Activated T-helper 2 cell treated with anti-CD3 and anti-CD28 coated beads, Interferon-gamma antibody, Interleukin-2, Interleukin-4, amounts not matched to agents 10 μg/mL and 5 μg/mL and 100 μg/mL, durations not matched to agents 14 hours and 24 hours and 36 hours (primary cell): ENCODE measurements around the gene FAM131C. TPM values are rescaled to one million over a fixed set of nuclear protein-coding genes. Genes with fewer than 3 reads are reported as not detected.
"Not testable (repeated sequence)": the region's sequence is repeated elsewhere in the genome, so short reads cannot be mapped to it uniquely, and the experiment has no call there.

Experiments used
- DNase-seq: peaks from one replicate; pipeline ENCODE4 v3.0.0; 2021; ENCODE audit warnings: low spot score
- H3K27ac Mint-ChIP-seq: one replicate; pipeline ENCODE4 v1.8.0; 2021; ENCODE audit warnings: mixed read lengths
- H3K27me3 Mint-ChIP-seq: one replicate; pipeline ENCODE4 v1.8.0; 2021; ENCODE audit warnings: low read depth, mixed read lengths
- H3K36me3 Mint-ChIP-seq: one replicate; pipeline ENCODE4 v1.8.0; 2021; ENCODE audit warnings: low read depth, mixed read lengths
- H3K4me1 Mint-ChIP-seq: one replicate; pipeline ENCODE4 v1.8.0; 2021; ENCODE audit warnings: low read depth, mixed read lengths
- H3K4me3 Mint-ChIP-seq: one replicate; pipeline ENCODE4 v1.8.0; 2021; ENCODE audit warnings: low read depth, mild to moderate bottlenecking, moderate library complexity, mixed read lengths
- H3K9me3 Mint-ChIP-seq: one replicate; pipeline ENCODE4 v1.8.0; 2021; ENCODE audit warnings: mixed read lengths
- intact Hi-C: fragments of 100-400 bp; cut with micrococcal nuclease; formaldehyde crosslinking; loops from one replicate; pipeline ENCODE4 v1.15.1; 2023
- total RNA-seq: library from RNA; stranded (reverse); gene quantifications from 2 replicates; pipeline ENCODE4 v1.2.3, GENCODE V29; 2022

Gene FAM131C
- total RNA-seq, 1 donor from 2014 or later, result 1.4 TPM

GRCh38 chr1:16114527-16115467, 41.3 kb upstream of the FAM131C start:
- Mint-ChIP-seq H3K27me3 (peaks cover 1% of the 10 kb centered on the region), H3K4me3 (no peak overlapping the region), H3K36me3 (no peaks in the 10 kb centered on the region), H3K9me3 (no peaks in the 10 kb centered on the region), H3K27ac (no peak overlapping the region), H3K4me1 (no peaks in the 10 kb centered on the region)
- intact Hi-C loops, result no loop called here
- no peak for DNase-seq

DNA sequence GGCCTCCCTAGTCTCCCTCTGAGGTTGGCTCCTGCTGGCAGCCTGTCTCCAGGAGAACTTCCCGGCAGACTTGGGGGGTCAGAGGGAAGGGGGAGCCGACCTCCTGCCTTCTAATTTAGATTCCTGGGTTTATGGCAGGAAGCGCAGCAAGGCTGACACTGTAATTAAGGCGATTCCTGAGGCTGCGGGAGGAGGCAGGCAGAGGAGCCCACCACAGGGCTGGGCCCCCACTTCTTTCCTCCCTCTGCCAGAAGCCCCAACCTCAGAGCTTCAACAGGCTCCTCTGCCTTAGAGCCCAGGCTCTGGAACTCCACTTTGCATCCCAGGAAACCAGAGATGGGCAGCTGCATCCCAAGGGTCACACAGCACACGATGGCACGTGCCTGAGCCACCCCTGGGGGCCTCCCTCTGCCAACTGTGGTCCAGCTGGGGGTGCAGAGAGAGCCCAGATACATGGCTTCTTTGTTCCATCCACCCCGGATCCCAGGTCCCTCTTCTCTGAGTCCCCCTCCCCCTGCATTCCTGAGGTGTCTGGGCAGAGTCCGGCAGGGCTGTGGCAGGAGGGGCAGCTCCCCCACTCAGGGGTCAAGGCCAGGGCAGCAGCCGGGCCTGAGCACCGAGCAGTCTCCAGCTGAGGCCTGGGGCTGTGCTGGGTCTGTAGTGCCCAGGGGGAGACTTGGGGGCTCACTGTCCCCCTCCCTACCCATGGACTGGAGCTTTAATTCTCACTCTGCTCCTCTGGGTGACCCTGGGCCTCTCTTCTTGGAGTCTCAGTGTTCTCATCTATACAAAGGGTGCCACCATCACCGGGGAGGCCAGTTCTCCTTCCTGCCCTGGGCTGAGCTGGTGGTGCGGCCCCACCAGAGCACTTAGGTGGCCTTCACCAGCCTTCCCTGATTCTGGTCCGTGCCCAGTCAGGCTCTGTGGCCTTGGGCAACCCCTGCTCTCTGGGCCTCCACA, 39.4 kb upstream of the FAM131C start:
- Mint-ChIP-seq H3K4me1 (no peaks in the 10 kb centered on the region), H3K9me3 (peaks cover 5% of the 10 kb centered on the region), H3K36me3 (no peaks in the 10 kb centered on the region), H3K27me3 (peaks cover 4% of the 10 kb centered on the region), H3K27ac (no peak overlapping the region), H3K4me3 (no peak overlapping the region)
- intact Hi-C loops, result no loop called here
- no peak for DNase-seq

GRCh38 chr1:16111771-16112595, 38.5 kb upstream of the FAM131C start:
- intact Hi-C loops, result no loop called here
- Mint-ChIP-seq H3K4me1 (no peaks in the 10 kb centered on the region), H3K27me3 (peaks cover 7% of the 10 kb centered on the region), H3K27ac (no peak overlapping the region), H3K9me3 (peaks cover 5% of the 10 kb centered on the region), H3K36me3 (no peaks in the 10 kb centered on the region), H3K4me3 (no peak overlapping the region)
- no peak for DNase-seq

DNA sequence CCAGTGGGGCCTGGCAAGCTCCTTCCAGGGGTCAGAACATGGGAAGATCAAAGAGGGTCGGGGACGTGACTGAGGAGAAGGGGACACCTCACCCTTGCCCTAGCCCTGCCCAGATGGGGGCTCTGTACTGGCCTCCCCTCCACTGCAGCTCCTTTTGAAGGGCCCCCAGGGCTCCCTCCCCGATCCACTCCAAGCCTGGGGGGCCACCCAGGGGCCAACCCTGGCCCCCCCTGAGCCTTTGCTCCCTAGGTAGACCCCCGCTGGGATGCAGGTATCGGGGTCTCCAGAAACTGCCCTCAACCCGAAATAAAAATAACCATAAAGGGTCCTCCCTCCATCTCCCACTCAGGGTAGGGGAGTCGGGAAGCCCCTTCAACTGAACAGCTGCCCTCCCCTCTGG, 37.4 kb upstream of the FAM131C start:
- intact Hi-C loops, result no loop called here
- H3K27me3 Mint-ChIP-seq, result peaks cover 16% of the 10 kb centered on the region
- DNase-seq, result no peak
- H3K4me1 Mint-ChIP-seq, result no peaks in the 10 kb centered on the region
- H3K27ac Mint-ChIP-seq, result no peak overlapping the region
- H3K4me3 Mint-ChIP-seq, result no peak overlapping the region
- H3K36me3 Mint-ChIP-seq, result no peaks in the 10 kb centered on the region
- peaks cover 5% of the 10 kb centered on the region for H3K9me3 Mint-ChIP-seq

DNA sequence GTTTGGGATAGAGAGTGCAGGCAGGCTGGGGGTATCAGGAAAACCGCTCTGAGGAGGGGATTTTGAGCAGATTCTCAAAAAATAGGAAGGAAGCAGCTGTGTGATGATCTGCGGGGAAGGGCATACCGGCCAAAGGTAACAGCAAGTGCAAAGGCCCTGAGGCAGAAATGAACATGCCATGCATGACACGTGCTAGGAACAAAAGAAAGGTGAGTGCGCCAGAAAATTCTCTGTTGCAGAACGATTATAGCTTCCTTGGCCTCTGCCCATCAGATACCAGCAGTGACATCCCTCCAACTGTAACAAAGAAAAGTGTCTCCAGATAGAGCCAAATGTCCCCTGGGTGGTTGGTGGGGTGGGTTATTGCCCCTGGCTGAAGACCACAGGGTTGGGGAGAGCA, 37.0 kb upstream of the FAM131C start:
- peaks cover 17% of the 10 kb centered on the region for H3K27me3 Mint-ChIP-seq
- DNase-seq, result no peak
- H3K4me1 Mint-ChIP-seq, result no peaks in the 10 kb centered on the region
- intact Hi-C loops, result no loop called here
- H3K36me3 Mint-ChIP-seq, result no peaks in the 10 kb centered on the region
- H3K9me3 Mint-ChIP-seq, result peaks cover 5% of the 10 kb centered on the region
- no peak overlapping the region for H3K4me3 Mint-ChIP-seq
- H3K27ac Mint-ChIP-seq, result no peak overlapping the region

DNA sequence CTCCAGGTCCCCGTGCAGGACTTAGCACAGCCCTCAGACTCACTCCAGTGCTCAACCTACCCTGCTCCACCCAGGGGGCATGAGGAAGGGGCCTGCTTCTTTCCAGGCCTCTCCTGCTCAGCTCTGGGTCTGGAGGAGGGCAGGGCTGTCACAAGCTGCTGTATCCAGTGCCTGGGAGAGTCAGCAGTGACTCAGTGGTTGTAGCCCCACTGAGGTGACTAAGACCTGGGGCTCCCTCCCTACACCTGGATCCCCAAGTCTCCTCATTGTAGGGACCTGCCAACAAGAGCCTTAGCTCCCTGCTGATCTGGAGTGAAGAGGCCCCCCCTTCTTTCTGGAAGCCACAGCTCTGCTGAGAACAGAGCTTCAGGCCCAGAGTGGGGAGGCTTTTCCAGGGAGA, 36.1 kb upstream of the FAM131C start:
- peaks cover 17% of the 10 kb centered on the region for H3K27me3 Mint-ChIP-seq
- no peak for DNase-seq
- H3K9me3 Mint-ChIP-seq, result peaks cover 5% of the 10 kb centered on the region
- H3K36me3 Mint-ChIP-seq, result no peaks in the 10 kb centered on the region
- no peak overlapping the region for H3K4me3 Mint-ChIP-seq
- H3K27ac Mint-ChIP-seq, result no peak overlapping the region
- no peaks in the 10 kb centered on the region for H3K4me1 Mint-ChIP-seq
- intact Hi-C loops, result no loop called here

GRCh38 chr1:16107039-16107438, 33.6 kb upstream of the FAM131C start:
- H3K36me3 Mint-ChIP-seq, H3K27ac Mint-ChIP-seq, H3K9me3 Mint-ChIP-seq, DNase-seq, H3K4me3 Mint-ChIP-seq, H3K4me1 Mint-ChIP-seq, intact Hi-C loops: not testable (repeated sequence)
- H3K27me3 Mint-ChIP-seq, result peaks cover 26% of the 10 kb centered on the region

DNA sequence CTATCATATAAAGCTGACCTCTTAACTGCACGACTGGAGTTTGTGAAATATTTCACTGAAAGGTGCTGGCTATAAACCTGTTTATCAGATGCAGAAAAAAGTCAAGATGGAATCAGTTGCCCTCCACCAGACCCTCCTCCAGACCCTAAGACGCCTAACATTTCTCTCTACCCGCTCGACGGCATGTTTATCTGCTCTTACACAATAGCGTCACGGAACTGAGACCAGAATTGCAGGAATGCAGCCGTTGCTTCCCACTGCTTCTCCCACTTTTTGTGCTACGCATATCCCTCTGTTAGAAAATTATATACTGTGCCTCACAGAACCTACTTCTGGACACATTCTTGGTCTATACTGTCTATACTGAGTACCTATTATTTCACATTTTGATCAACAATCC, 28.2 kb upstream of the FAM131C start:
- DNase-seq, result no peak
- Mint-ChIP-seq H3K27ac (no peak overlapping the region), H3K27me3 (peaks cover 21% of the 10 kb centered on the region), H3K36me3 (no peaks in the 10 kb centered on the region), H3K4me1 (no peaks in the 10 kb centered on the region), H3K4me3 (no peak overlapping the region), H3K9me3 (no peaks in the 10 kb centered on the region)
- intact Hi-C loops, result no loop called here

DNA sequence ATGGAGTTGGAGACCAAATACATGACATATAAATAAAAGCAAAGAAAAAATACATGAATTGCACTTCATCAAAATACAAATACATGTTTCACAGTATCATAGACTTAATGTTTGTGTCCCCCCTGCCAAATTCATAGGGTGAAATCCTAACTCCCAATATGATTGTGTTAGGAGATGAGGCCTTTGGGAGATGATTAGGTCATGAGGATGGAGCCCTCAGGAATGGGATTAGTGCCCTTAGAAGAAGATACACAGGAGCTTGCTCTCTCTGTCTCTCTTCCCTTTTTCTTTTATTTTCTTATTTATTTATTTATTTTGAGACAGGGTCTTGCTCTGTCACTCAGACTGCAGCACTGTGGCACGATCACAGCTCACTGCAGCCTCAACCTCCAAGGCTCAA, 26.0 kb upstream of the FAM131C start:
- Mint-ChIP-seq H3K4me3 (no peak overlapping the region), H3K9me3 (no peaks in the 10 kb centered on the region), H3K27ac (no peak overlapping the region), H3K27me3 (peaks cover 18% of the 10 kb centered on the region), H3K4me1 (no peaks in the 10 kb centered on the region), H3K36me3 (no peaks in the 10 kb centered on the region)
- no peak for DNase-seq
- intact Hi-C loops, result no loop called here

- H3K4me3 Mint-ChIP-seq, result no peak overlapping the region
- H3K9me3 Mint-ChIP-seq, result no peaks in the 10 kb centered on the region
- H3K4me1 Mint-ChIP-seq, result no peaks in the 10 kb centered on the region
- intact Hi-C loops, result no loop called here
- no peak overlapping the region for H3K27ac Mint-ChIP-seq
- peaks cover 6% of the 10 kb centered on the region for H3K27me3 Mint-ChIP-seq
- no peak for DNase-seq
- H3K36me3 Mint-ChIP-seq, result no peaks in the 10 kb centered on the region
Measured at GRCh38 chr1:16095447-16095846, 22.0 kb upstream of the FAM131C start.

DNA sequence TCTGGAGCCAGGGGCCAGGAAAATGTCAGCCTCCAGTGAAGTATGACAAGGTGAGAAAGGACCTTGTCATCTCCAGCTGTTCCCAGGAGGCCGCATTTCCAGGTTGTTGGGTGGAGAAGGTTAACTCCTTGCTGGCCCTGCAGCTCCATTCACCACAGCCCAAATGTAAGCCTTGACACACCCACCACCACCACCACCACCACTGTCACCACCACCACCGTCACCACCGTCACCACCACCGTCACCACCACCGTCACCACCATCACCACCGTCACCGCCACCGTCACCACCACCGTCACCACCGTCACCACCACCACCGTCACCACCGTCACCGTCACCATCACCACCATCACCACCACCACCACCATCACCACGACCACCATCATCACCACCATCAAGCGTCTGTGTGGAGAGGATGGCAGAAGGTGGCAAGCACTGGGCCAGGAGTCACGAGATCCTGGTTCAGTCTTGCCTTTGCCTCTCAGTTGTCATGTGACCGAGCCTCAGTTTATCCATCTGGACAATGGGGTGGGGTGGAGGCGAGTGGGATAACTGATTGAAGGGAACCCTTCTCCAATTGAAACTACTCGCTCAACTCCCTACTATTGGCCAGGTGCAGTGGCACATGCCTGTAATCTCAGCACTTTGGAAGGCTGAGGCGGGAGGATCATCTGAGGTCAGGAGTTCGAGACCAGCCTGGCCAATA, 21.2 kb upstream of the FAM131C start:
- DNase-seq, result no peak
- Mint-ChIP-seq H3K36me3 (no peaks in the 10 kb centered on the region), H3K4me3 (no peak overlapping the region), H3K27me3 (peaks cover 6% of the 10 kb centered on the region), H3K4me1 (no peaks in the 10 kb centered on the region), H3K9me3 (no peaks in the 10 kb centered on the region), H3K27ac (no peak overlapping the region)
- intact Hi-C loops, result no loop called here

- Mint-ChIP-seq H3K4me1 (no peaks in the 10 kb centered on the region), H3K4me3 (no peak overlapping the region), H3K36me3 (no peaks in the 10 kb centered on the region), H3K9me3 (no peaks in the 10 kb centered on the region), H3K27ac (no peak overlapping the region), H3K27me3 (peaks cover 6% of the 10 kb centered on the region)
- intact Hi-C loops, result no loop called here
- DNase-seq, result no peak
Measured at GRCh38 chr1:16093611-16094010, 20.2 kb upstream of the FAM131C start.
